COLO668 (cell line): ENCODE measurements around the gene ASPG.

Source experiments
- DNase-seq: peaks from one replicate; lab custom pipeline; 2025; ENCODE audit not compliant: unreplicated experiment; lab: John Stamatoyannopoulos, UW

Gene ASPG

DNA sequence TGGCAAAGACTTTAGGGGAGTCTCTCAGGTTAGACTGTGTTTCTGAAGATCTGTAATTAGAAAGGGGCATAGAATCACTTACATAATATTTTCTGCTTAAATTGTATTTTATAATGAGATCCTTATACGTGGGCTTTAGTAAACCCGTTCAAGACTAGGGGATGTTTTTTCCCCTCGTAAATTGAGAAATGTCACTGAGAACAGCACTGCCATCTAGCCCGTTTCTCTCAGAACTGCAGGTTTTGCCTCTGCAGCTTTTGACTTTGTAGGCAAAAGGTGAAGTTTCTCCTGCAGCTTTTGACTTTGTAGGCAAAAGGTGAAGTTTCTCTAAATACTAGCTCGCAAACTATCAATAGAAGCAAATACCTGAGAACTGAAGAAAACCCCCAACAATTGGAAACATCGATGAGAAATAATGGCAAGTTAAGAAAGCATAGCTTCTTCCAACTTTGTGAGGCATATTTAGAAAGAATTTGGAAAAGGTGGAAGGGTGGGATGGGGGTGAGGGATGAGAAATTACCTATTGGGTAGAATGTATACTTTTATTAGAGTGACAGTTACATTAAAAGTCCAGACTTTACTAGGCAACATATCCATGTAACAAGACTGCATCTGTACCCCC lies 9.9 kb upstream of the ASPG start:
- DNase-seq, result no peak

DNA sequence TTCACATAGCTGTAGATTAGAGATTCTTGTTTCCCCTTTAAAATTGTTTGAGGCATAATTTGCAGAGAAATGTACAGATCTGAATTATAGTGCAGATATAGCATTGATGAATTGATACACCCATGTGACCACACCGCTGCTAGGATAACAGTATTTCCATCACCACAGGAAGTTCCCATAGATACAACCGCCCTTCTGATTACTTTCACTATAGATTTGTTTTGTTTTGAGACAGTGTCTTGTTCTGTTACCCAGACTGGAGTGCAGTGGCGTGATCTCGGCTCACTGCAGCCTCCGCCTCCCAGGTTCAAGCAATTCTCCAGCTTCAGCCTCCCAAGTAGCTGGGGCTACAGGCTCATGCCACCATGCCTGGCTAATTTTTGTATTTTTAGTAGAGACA lies 8.8 kb upstream of the ASPG start:
- DNase-seq, result no peak

DNA sequence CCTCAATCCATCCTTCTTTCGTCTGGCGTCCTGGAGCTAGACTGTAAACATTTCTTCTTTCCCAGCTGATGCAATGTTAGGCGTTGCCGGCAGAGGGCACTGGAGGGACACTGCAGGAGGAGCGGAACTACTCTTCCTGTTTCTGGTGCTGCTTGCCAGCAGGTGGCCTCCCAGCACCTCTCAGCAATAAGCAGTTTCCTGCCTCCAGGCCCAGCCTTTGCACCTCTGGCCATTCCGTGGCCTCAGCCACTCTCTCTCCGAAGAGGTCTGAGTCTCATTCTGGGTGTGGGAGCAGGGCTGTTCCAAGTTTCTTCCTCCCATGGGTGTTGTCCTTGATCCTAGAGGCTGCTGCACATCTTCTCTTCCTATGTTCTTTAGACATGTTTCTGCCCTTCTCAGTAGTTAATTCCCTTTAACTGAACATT lies 7.5 kb upstream of the ASPG start:
- peak; percentile 89 for DNase-seq

DNA sequence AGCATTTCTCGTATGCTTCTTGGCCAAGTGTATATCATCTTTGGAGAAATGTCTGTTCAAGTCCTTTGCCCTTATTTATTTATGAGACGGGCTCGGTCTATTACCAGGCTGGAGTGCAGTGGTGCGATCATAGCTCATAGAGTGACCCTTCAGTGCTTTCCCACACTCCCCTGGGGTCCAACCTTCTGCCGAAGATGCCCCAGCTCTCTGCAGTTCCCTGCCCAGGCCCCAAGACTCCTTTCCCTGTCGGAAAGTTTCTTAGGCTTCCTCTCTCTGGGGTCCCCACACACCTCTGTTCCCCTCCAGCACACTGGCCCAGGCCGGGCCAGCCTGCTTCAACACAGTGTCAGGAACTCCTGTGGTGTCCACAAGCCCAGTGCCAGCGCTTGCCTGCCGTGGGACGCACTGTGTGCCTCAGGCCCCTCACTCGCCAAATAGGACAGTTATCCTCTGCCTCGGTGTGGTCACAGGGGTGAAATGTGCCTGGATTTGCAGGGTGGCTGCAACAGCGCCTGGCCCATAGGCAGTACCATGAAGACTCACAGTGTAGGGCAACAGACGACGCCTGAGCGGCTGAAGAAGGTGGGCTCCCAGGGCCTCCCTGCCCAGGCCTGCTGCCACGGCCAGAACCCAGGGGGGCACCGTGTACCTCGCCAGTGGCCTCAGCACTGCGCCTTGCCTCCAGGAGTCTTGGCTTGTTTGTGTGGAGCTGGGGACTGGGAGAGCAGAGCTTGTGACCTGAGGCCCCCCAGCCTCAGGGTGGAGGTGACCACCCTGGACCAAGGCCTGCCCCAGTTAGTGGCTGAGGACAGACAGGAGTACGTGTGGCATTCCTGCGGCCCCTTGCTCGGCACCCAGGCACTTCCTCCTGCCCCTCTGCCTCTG lies 4.9 kb upstream of the ASPG start:
- no peak for DNase-seq

DNA sequence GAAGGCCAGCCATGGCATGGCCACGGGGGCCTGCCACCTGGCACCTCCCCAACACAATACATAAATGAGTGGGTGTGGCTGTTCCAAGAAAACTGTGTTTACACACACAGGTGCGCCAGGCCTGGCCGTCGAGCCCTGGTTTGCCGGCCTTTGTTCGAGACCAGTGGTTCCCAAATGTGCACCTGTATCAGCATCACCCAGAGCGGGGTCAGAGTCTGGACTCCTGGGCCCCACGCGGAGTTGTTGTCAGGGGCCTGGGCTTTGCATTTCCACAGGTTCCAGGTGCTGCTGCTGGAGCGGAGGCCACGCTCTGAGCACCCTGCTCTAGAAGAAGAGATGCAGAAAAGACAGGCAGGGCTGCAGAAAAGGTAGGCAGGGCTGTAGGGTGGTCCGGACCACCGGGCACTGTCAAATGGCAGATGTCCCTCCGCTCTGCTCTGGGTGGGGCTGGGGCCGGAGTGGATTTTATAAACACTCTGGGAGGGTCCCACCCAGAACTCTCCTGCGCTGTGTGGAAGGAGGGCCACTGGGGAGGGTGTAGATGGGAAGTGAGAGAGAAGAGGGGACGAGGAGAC lies 4.2 kb upstream of the ASPG start:
- peak; percentile 70 for DNase-seq

DNA sequence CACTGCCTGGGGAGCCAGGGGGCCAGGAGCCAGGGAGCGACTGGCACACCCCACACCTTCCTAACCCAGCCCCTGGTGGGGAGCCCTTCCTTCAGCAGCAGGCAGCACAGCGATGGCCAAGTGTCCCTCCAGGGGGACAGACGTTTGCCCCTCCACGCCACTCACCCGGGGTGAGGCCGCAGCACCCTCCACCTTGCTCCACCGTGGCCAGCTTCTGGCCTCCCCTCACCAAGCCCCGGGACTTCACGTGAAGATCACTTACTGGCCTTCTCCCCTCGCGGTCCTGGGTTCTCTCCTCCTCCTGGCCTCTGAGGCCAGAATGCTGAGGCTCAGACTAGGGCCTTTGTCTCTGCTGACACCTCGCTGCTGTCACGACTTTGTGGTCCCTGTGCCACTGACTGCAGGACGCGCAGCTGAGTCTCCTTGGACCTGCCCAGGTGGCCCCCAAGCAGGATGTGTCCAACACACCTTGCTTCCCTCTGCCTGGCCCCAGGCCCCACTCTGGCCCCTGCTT lies 3.5 kb upstream of the ASPG start:
- DNase-seq, result no peak

DNA sequence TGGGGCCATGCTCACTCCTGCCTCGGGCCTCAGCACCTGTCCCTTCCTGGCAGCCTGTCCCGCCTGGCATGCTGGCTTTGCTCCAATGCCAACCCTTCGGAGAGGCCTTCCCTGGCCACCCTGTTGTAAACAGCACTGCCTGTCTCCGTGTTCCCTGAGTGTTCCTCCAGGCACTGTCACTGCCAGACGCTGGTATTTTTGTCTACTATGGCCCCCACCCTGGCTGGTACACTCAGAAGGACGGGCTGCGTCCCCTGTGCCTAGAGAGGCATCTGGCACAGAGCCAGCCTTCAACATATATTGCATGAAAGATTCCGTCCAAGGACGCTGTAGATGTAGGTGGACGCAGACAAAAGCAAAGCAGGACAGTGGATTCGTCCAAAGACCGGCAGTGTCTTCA lies 2.7 kb upstream of the ASPG start:
- DNase-seq, result no peak

DNA sequence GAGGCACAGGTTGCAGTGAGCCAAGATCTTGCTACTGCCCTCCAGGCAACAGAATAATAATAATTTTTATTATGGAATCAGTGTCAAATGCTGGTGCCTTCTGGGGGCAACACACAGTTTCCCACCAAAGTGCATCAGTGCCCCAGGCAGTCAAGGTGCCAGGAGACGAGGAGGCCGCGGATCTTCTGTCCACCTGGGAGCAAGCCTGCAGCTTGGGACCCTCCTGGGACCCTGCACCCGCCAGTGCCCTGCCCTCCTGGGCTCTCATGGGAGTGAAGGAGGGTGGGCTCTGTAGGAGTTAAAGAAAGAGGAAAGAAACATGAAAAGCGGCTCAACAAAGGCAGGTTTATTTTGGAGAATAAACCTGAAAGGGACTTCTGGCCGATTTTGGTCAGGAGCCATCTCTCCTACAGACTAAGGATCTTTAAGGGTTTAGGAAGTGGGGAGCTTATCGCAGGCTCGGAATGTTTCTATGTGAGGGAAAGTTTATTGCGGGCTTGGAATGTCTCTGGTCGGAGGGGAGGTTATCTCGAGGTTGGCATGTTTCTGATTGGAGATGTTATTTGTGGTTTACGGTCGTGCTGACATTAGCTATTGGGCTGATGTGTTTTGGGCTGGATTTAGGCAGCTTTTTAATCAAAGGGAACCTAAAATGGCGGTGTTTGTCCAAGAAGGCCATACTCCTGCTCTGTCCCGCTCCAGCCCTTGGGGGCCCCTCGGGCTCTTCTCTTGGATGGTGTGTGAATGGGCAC lies 1.1 kb upstream of the ASPG start:
- no peak for DNase-seq

DNA sequence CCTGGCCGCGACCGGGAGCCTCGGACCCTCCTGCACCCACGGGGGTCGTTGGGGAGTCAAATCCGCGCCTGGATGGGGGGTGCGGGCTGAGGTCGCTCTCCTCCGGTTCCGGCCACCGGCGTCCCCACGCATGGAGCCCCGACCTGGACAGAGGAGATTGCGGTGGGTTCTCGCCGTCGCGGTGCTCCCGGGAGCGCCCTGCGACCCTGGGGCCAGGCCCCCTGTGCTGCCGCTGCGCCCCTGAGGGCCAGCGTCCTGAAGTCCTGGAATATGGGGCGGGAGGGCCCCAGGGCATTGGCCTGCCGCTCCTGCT lies 345 bp downstream of the ASPG start:
- no peak for DNase-seq

DNA sequence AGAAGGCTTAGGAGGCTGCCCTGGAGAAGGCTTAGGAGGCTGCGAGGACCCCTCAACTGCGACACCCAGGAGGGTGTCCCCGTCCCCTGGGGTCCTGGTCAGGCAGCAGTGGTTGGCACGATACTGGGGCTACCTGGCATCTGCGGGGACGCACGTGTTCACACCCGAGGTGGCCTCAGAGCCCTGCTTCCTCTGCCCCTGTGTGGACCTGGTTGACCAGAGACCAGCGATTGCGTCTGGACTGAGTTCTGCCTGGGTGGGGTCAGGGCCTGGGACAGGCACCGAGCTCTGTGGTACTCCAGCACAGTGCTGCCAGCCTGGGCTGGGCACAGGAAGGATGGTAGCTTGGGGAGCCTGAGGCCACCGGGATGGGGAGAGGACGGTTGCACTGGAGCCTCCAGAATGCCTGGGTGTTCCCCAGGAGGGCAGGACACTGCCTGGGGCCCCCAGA lies 735 bp downstream of the ASPG start:
- no peak for DNase-seq

DNA sequence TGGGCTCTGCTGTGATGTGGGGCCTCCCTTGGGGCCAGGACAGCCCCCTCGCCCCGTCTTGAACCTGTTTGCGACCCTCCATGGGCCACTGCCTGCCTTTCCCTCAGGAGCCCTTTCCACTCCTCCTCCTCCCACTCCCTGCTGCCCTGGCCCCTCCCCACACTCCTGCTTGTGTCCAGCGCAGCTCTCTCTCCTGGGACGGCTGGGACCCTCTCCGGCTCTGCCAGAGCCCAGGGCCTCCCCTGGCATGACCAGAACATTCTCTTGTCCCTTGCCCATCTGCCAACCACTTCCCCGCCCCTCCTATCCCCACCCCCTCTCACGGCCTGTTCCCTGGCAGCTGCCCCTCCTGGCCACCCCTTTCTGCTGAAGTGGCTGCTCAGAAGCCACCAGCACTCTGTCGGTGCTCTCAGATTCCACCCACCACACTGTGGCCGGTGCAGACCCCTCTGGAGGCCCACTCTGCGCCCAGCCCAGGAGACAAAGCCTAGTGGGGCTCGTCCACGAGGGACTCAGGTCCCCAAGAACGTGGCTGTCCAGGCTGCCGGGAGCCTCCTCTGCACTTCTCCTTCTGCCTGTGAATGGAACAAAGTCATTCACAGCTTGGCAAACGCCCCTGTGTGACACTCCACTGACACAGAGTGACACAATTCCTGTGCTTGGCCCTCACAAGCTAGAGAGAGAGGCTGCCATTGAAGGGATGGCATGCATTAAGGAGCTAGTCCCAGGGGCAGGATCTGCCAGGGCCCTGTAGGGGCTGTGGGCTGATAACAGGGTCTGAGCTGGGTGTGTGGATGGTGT lies 1.4 kb downstream of the ASPG start:
- DNase-seq, result no peak

DNA sequence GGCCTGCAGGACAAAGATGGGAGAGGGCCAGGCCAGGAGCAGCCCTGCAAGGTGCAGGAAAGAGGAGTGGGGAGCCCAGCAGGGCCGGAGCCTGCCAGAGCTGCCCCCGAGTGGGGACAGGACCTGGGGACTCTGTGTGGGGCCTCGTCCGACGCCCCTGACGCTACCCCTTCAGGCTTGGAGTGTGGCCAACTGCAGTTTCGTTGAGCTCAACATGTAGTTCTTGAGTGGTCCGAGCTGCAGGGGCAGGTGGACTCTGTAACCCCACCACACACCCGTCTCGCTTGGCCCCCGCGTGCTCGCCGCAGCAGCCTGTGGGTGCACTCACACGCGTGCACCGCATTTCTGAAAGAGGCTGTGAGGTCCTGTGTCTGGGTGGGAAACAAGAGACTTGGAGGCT lies 2.0 kb downstream of the ASPG start:
- DNase-seq, result no peak

DNA sequence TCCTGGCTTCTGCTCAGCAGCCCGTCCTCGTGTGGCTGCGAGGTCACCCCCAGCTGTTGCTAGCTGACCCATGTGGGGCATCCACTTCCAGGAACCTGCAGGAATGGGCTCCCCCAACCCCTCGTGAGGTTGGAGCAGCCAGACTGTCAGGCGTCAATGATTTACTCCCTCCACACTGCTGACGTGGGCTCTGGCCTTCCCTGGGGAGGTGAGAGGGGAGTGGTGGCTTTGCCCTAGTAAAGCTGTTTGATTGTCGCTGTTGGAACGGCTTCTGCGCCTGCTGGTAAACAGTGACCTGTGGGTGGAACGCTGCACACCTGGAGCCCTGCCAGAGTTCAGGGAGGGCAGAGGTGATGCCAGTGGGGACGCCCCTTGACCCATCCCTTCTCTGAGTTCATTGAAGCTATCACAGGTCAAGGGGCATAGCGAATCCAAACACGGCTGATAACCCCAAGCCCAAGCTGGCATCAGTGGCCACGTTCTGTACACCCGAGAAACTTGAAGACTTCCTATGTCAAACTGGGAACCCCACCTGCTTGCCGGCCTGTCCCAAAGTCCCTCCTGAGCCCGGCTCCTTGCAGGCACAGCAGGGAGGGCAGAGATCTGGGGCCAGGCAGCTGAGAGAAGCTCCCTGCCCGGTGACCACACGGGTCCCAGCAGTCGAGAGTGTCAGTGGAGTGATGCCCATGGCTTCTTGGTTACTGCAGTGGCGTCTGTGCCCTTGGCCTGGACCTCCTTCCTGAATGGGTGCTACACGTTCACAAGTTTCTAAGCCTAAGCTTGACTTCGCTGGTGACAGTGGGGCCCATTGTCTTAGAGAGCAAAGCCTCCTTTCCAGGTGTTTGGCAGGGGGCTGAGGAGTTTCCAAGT lies 2.7 kb downstream of the ASPG start:
- peak; percentile 10 for DNase-seq

DNA sequence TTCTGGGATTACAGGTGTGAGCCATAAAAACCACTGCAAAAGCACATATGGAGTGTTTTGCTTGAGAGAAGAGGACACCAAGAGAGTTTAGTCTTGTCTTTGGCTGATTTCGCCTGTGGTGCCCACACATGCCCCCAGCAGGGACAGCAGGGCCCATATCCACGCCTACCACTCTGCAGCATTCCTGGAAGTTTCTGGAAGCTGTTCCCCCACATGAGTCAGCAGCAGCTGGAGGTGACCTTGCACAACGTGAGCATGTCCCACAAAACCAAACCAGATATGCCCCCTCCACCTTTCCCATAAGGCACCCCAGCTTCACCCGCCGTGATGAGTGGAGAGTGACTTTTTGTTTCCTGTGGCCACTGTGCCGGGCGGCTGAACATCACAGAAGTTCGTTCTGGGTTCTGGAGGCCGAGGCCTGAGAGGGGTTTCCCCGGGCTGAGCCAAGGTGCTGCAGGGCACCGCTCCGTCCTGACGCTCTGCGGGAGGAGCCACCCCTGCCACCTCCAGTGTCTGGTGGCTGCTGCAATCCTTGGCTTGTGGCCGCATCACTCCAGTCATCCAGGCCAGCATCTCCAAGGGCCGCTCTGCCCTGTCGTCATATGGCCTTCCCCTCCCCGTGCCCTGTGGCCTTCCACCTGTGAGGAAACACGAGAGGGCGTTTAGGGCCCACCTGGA lies 4.7 kb downstream of the ASPG start:
- no peak for DNase-seq

DNA sequence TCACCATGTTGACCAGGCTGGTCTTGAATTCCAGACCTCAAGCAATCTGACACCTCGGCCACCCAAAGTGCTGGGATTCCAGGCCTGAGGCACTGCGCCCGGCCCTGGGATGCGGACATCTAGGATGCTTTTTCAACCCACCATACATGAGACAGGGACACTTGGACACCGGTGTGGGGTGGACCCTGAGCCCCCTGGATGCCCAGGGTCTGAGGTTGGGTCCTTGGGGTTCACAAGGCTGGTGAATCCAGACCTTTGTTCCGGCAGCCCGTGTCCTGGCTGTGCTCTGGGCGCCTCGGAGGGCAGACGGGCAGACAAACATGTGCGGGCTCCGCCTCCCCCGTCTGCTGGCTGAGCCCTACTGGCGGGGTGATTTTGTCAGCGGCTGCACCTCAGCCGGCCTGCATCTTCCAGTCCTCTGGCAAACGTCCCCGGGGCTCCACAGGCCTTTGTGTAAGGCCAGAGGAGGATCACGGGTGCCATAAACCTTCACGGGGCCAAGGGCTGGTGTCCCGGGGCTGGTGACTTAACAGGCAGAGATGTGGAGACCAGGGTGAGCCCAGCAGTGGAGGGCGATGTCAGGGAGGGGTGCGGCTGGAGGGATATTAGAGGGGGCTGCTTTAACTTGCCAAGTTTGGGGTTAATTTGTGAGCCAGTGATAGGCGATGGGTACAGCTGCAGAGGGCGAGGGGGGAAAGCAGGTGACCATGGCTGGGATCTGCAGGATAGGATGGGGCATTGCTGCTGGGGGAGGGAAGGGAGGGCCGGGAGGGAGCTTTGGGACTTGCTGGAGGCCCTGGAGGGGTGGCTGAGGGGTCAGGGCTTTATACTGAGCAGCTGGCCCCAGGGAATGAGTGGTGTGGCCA lies 5.8 kb downstream of the ASPG start:
- no peak for DNase-seq

DNA sequence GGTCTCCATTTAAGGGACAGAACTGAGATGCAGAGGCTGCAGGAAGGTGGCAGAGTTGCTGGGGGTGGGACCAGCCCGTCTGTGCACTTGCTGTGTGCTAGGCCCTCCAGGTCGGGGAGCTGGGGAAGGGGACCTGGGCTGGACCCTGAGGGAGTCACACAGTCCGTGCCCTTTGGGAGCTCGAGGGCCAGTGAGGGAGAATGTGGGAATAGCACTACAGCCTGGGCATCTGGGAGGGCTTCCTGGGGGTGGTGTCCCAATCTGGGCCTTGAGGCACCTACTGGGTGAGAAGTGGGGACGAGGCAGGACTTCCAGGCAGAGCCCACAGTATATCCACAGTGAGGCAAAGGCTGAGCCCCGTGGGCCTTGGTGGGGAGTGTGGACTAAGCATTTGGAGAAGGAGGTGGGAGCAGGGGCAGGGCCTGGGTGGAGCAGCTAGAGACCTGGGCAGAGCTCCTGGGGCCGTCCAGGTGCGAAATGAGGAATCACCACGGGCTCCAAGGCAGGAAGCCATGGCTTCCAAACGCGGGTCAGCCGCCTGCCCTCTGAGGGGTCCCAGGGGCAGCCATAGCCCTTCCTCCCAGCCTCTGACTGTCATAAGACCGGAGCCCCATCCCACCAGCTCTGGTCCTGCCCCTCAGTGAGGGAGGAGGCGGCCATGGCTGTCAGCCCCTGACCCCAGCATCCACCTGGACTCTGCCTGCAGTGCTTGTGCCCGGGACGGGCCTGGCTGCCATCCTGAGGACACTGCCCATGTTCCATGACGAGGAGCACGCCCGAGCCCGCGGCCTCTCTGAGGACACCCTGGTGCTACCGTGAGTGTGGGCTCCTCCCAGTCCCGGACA lies 6.6 kb downstream of the ASPG start:
- no peak for DNase-seq

DNA sequence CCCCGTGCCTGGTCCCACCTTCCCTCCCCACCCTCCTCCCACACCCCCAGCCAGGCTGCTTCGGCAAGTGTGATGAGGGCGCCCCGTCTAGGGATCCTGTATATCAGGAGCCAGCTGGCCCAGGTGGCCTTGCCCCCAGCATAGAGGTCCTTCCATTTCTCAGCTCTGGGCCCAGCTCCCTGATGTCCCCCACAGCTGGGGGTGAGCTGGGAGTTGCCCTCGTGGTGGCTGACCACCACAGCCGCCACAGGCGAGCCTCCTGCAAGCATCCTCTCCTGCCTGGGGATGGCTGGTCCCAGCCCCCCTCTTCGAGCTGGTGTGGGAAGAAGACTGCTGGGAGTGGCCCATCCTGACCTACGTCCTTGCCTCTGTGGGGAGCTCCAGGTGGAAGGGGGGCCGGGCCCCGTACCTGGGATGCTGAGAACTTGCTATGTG lies 7.4 kb downstream of the ASPG start:
- DNase-seq, result no peak
